HCT116 (cell line): Measurements from ENCODE around the gene MYADM. TPM values are rescaled to one million over a fixed set of nuclear protein-coding genes. Genes with fewer than 3 reads are reported as not detected.

Experiments
- ATAC-seq: fragments of 200-7000 bp; cut with Tn5 transposase; 2 replicates; pipeline ENCODE4 v1.9.1; 2020; ENCODE audit warnings: mild to moderate bottlenecking, moderate library complexity
- BruUV-seq: library from RNA; stranded (reverse); fragments of 400-500 nt; replicated peaks from 2 replicates; lab custom pipeline; 2021; lab: Mats Ljungman, UMichigan
- CTCF ChIA-PET: fragments of 300-600 bp; sonication (Branson Sonifier 250); formaldehyde crosslinking; loops from one replicate; lab custom pipeline; 2021; ENCODE audit warnings: antibody characterized with exemption; lab: Charles Lee
- POLR2A ChIA-PET: fragments of 300-600, 350-600 bp; sonication (Branson Sonifier 250); formaldehyde crosslinking; loops from one replicate; lab custom pipeline; 2021; ENCODE audit warnings: antibody characterized with exemption; lab: Charles Lee
- RAD21 ChIA-PET, 2 experiments: fragments of 300-600 bp; sonication (Branson Sonifier 250); formaldehyde crosslinking; loops; one replicate each; lab custom pipeline; 2023; ENCODE audit warnings: low total read pairs in 2 of 2; ENCODE audit not compliant: uncharacterized antibody in 2 of 2, unreplicated experiment in 2 of 2, low non-redundant PET in 1 of 2; lab: Charles Lee
- DNase-seq: peaks from one replicate; pipeline ENCODE4 v3.0.0-alpha.2; 2010; ENCODE audit warnings: low read depth, low spot score
- H2AFZ ChIP-seq: fragments of 200-600 bp; shearing (Covaris generic), sonication (generic); 2 replicates; pipeline ENCODE4 v1.6.1; 2017; ENCODE audit warnings: low read depth, mixed run types, mixed read lengths, antibody characterized with exemption, low read length; ENCODE audit not compliant: poor library complexity, severe bottlenecking
- H3K27ac ChIP-seq: 2 replicates; pipeline ENCODE4 v1.5.1; 2012; ENCODE audit warnings: low read depth, low read length
- H3K27me3 ChIP-seq: fragments of 200-600 bp; sonication (generic); 2 replicates; pipeline ENCODE4 v1.6.1; 2016; ENCODE audit warnings: mixed run types, low read length, mixed read lengths; ENCODE audit not compliant: insufficient read depth
- H3K36me3 ChIP-seq, 2 experiments: fragments of 200-500 bp in 1 of 2; fragments of 200-600 bp in 1 of 2; sonication (Bioruptor generic) in 1 of 2; sonication (generic) in 1 of 2; 2 replicates each; pipeline versions ENCODE4 v1.5.1 to v1.6.1; 2014 to 2016; ENCODE audit warnings: low read length in 2 of 2, inconsistent platforms in 1 of 2, mixed read lengths in 1 of 2, mixed run types in 1 of 2; ENCODE audit not compliant: insufficient read depth in 2 of 2, control insufficient read depth in 1 of 2
- H3K4me1 ChIP-seq, 2 experiments: fragments of 200-600 bp in 1 of 2; sonication (generic) in 1 of 2; 2 replicates each; pipeline versions ENCODE4 v1.5.1 to v1.6.1; 2012 to 2017; ENCODE audit warnings: low read length in 2 of 2, inconsistent platforms in 1 of 2, mild to moderate bottlenecking in 1 of 2, mixed read lengths in 1 of 2, mixed run types in 1 of 2, moderate library complexity in 1 of 2; ENCODE audit not compliant: insufficient read depth in 2 of 2, control insufficient read depth in 1 of 2
- H3K4me2 ChIP-seq: fragments of 200-600 bp; sonication (generic); 2 replicates; pipeline ENCODE4 v1.6.1; 2017; ENCODE audit warnings: mixed run types, low read length, mixed read lengths
- H3K4me3 ChIP-seq, 2 experiments: fragments of 200-600 bp in 1 of 2; sonication (generic) in 1 of 2; replicated peaks in 1 of 2; 2 replicates each; pipeline ENCODE4 v1.5.1; 2011 to 2016; ENCODE audit warnings: low read length in 2 of 2, control low read depth in 1 of 2, low read depth in 1 of 2, mild to moderate bottlenecking in 1 of 2, mixed read lengths in 1 of 2, mixed run types in 1 of 2
- H3K79me2 ChIP-seq: fragments of 200-600 bp; sonication (generic); 2 replicates; pipeline ENCODE4 v1.6.1; 2017; ENCODE audit warnings: mild to moderate bottlenecking, mixed run types, low read length, moderate library complexity, mixed read lengths; ENCODE audit not compliant: insufficient read depth
- H3K9ac ChIP-seq: fragments of 200-600 bp; sonication (generic); 2 replicates; pipeline ENCODE4 v1.6.1; 2016; ENCODE audit warnings: low read length, mixed read lengths
- H3K9me2 ChIP-seq: fragments of 200-600 bp; sonication (generic), shearing (Covaris generic); 2 replicates; pipeline ENCODE4 v1.6.1; 2017; ENCODE audit warnings: mixed run types, mild to moderate bottlenecking, moderate library complexity; ENCODE audit not compliant: insufficient read depth
- H3K9me3 ChIP-seq, 2 experiments: fragments of 200-500 bp in 1 of 2; fragments of 200-600 bp in 1 of 2; sonication (Bioruptor generic) in 1 of 2; sonication (generic) in 1 of 2; 2 replicates each; pipeline ENCODE4 v1.6.1; 2014 to 2017; ENCODE audit warnings: low read length in 2 of 2, mixed read lengths in 2 of 2, inconsistent platforms in 1 of 2, low read depth in 1 of 2, mild to moderate bottlenecking in 1 of 2, mixed run types in 1 of 2, moderate library complexity in 1 of 2; ENCODE audit not compliant: control insufficient read depth in 1 of 2, insufficient read depth in 1 of 2
- H4K20me1 ChIP-seq: fragments of 200-600 bp; sonication (generic), shearing (Covaris generic); 2 replicates; pipeline ENCODE4 v1.6.1; 2017; ENCODE audit warnings: mixed run types, mild to moderate bottlenecking, moderate library complexity; ENCODE audit not compliant: insufficient read depth
- CBX3 ChIP-seq: IDR thresholded peaks from 2 replicates; pipeline ENCODE4 v1.6.1; 2012; ENCODE audit warnings: low read depth
- CEBPB ChIP-seq: IDR thresholded peaks from 2 replicates; pipeline ENCODE4 v1.6.1; 2012; ENCODE audit warnings: low read depth
- ELF1 ChIP-seq: IDR thresholded peaks from 2 replicates; pipeline ENCODE4 v1.6.1; 2012; ENCODE audit warnings: low read depth, borderline replicate concordance
- EZH2 ChIP-seq: fragments of 200-600 bp; sonication (generic); IDR thresholded peaks from 2 replicates; pipeline ENCODE4 v1.6.1; 2017; ENCODE audit warnings: antibody characterized with exemption, mixed run types
- JUND ChIP-seq: IDR thresholded peaks from 2 replicates; pipeline ENCODE4 v1.6.1; 2012
- POLR2AphosphoS5 ChIP-seq: IDR thresholded peaks from 2 replicates; pipeline ENCODE4 v1.6.1; 2011; ENCODE audit warnings: mild to moderate bottlenecking, low read depth, low read length, moderate library complexity
- SIN3A ChIP-seq: IDR thresholded peaks from 2 replicates; pipeline ENCODE4 v1.6.1; 2012; ENCODE audit warnings: low read depth
- SP1 ChIP-seq: IDR thresholded peaks from 2 replicates; pipeline ENCODE4 v1.6.1; 2012; ENCODE audit warnings: low read depth
- SRF ChIP-seq: IDR thresholded peaks from 2 replicates; pipeline ENCODE4 v1.6.1; 2012; ENCODE audit warnings: low read depth
- TCF7L2 ChIP-seq: IDR thresholded peaks from 2 replicates; pipeline ENCODE4 v1.7.0; 2011; ENCODE audit warnings: borderline replicate concordance, inconsistent platforms; ENCODE audit not compliant: insufficient read depth, insufficient read length; ENCODE audit errors: extremely low read depth
- YY1 ChIP-seq: IDR thresholded peaks from 2 replicates; pipeline ENCODE4 v1.6.1; 2011; ENCODE audit warnings: low read length, low read depth, moderate library complexity, mild to moderate bottlenecking; ENCODE audit not compliant: insufficient replicate concordance; ENCODE audit errors: extremely low read depth
- ZBTB33 ChIP-seq: IDR thresholded peaks from 2 replicates; pipeline ENCODE4 v1.6.1; 2011; ENCODE audit warnings: mild to moderate bottlenecking, low read length, moderate library complexity; ENCODE audit not compliant: insufficient replicate concordance; ENCODE audit errors: extremely low read depth
- ZFX ChIP-seq: fragments of 450-650 bp; IDR thresholded peaks from 2 replicates; pipeline ENCODE4 v1.6.1; 2017
- ZNF274 ChIP-seq: fragments of 200-500 bp; sonication (Bioruptor generic); IDR thresholded peaks from 2 replicates; pipeline ENCODE4 v1.6.1; 2014; ENCODE audit warnings: mild to moderate bottlenecking, low read depth, low read length, inconsistent platforms
- intact Hi-C: fragments of 100-400 bp; cut with micrococcal nuclease; formaldehyde crosslinking; loops from 2 replicates; pipeline ENCODE4 v1.10.0; 2022
- total RNA-seq: library from RNA; stranded (reverse); gene quantifications from one replicate; pipeline ENCODE4 v1.2.1, GENCODE V29; 2021; ENCODE audit not compliant: unreplicated experiment
- TF ChIP-seq, protein P1 (sequence below): IDR thresholded peaks from 2 replicates; pipeline ENCODE4 v1.6.1; 2012
- TF ChIP-seq, protein P2 (sequence below): IDR thresholded peaks from 2 replicates; pipeline ENCODE4 v1.6.1; 2012
- TF ChIP-seq, protein P3 (sequence below): IDR thresholded peaks from 2 replicates; pipeline ENCODE4 v1.6.1; 2012; ENCODE audit warnings: low read depth

MYADM gene
- total RNA-seq, 1 experiment from 2014 or later = 79.6 TPM

DNA sequence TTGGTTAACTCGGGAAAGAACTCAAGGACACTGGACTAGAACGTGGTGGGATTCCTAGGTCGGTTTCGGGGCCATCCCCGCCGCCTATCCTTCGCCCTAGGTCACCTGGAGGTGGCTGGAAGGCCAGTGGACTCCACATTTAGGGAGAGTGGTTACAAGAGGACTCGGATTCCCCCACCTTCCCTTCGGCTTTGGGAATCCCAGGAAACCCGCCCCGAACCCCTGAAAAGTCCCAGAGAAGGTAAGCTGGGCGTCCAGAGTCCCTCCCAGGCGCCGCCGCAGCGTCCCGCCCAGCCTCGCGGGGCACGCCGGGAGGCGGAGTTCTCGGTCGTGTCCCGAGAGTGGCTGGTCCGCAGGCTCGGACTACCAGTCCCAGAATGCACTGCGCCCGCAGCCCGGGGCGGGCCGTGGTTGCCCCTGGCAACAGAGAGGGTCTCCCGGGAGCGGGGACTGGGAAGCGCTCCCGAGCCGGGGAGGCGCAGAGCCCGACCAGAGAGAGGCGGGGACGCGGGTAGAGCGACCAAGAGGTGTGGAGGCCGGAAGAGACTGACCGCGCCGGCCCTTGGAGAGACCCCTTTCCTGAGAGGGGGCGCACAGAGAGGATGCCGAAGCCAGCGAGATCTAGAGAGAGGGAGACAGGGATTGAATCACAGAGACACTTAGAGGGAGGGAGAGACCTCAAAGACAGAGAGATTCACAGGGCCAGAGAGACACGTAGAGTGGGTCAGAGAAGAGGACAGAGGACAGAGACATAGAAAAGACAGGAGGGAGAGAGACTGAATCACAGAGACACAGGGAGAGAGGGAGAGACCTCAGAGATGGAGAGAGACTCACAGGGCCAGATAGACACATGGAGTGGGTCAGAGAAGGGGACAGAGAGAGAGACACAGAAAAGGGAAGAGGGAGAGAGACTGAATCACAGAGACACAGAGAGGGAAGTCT is 11.7 kb downstream of the MYADM start:
- ChIA-PET RAD21 (no interaction called here), POLR2A (interaction anchor here (1.4 to 1.7 kb wide), 3 partner anchors 11 to 101 kb away, joined by 4 to 8 read pairs (median 6); partner anchors contain the start of gene MYADM), CTCF (interaction anchor here (1.2 to 1.5 kb wide), 2 partner anchors 12 to 33 kb away, joined by 3 to 5 read pairs; partner anchors contain the start of gene MYADM)
- H3K4me1 ChIP-seq = peaks cover 21 to 37% of the 10 kb centered on the region in 2 experiments
- H3K9ac ChIP-seq = no peak overlapping the region
- 0 out of 2 replicates have a peak, but pooled peaks cover under 1% of the 10 kb centered on the region for H3K79me2 ChIP-seq
- no peaks in the 10 kb centered on the region for H3K27me3 ChIP-seq
- no TSS peak for BruUV-seq
- H2AFZ ChIP-seq = peak overlapping the region; percentile 41
- H3K9me2 ChIP-seq = no peaks in the 10 kb centered on the region
- intact Hi-C loops = no loop called here
- peak overlapping the region; percentile 24; the same call in 1 of the 2 replicates for H3K27ac ChIP-seq
- H3K4me3 ChIP-seq = peak overlapping the region; percentile 32 to 48
- H4K20me1 ChIP-seq = no peaks in the 10 kb centered on the region
- peak; percentile 91 for ATAC-seq
- peaks cover 6 to 8% of the 10 kb centered on the region in 2 experiments; a peak in 2 of 4 replicates for H3K36me3 ChIP-seq
- no peak for DNase-seq
- H3K9me3 ChIP-seq = no peaks in the 10 kb centered on the region
- peak overlapping the region; percentile 82 for H3K4me2 ChIP-seq
- TF ChIP-seq ZBTB33 (no peak), SP1 (no peak), JUND (no peak), CEBPB (no peak), TCF7L2 (no peak), ZNF274 (no peak), ELF1 (no peak), CBX3 (no peak), SIN3A (no peak), YY1 (no peak), SRF (no peak), POLR2AphosphoS5 (no peak), EZH2 (no peak), ZFX (no peak)
- TF ChIP-seq, protein P1, sequence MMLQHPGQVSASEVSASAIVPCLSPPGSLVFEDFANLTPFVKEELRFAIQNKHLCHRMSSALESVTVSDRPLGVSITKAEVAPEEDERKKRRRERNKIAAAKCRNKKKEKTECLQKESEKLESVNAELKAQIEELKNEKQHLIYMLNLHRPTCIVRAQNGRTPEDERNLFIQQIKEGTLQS = no peak
- TF ChIP-seq, protein P2, sequence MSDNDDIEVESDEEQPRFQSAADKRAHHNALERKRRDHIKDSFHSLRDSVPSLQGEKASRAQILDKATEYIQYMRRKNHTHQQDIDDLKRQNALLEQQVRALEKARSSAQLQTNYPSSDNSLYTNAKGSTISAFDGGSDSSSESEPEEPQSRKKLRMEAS = no peak
- TF ChIP-seq, protein P3, sequence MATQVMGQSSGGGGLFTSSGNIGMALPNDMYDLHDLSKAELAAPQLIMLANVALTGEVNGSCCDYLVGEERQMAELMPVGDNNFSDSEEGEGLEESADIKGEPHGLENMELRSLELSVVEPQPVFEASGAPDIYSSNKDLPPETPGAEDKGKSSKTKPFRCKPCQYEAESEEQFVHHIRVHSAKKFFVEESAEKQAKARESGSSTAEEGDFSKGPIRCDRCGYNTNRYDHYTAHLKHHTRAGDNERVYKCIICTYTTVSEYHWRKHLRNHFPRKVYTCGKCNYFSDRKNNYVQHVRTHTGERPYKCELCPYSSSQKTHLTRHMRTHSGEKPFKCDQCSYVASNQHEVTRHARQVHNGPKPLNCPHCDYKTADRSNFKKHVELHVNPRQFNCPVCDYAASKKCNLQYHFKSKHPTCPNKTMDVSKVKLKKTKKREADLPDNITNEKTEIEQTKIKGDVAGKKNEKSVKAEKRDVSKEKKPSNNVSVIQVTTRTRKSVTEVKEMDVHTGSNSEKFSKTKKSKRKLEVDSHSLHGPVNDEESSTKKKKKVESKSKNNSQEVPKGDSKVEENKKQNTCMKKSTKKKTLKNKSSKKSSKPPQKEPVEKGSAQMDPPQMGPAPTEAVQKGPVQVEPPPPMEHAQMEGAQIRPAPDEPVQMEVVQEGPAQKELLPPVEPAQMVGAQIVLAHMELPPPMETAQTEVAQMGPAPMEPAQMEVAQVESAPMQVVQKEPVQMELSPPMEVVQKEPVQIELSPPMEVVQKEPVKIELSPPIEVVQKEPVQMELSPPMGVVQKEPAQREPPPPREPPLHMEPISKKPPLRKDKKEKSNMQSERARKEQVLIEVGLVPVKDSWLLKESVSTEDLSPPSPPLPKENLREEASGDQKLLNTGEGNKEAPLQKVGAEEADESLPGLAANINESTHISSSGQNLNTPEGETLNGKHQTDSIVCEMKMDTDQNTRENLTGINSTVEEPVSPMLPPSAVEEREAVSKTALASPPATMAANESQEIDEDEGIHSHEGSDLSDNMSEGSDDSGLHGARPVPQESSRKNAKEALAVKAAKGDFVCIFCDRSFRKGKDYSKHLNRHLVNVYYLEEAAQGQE = no peak
